Stimulated activated CD8-positive, alpha-beta memory T cell treated with anti-CD3 and anti-CD28 coated beads, Interleukin-15, amount 100 ng/mL, for 1 hour (primary cell): ENCODE measurements around the gene STXBP1.
A peak's percentile ranks its signal among the peaks of the same experiment; 100 is the strongest.

Experiments used
- DNase-seq: peaks from one replicate; pipeline ENCODE4 v3.0.0-alpha.2; 2020; ENCODE audit warnings: low read depth

STXBP1 gene

DNA sequence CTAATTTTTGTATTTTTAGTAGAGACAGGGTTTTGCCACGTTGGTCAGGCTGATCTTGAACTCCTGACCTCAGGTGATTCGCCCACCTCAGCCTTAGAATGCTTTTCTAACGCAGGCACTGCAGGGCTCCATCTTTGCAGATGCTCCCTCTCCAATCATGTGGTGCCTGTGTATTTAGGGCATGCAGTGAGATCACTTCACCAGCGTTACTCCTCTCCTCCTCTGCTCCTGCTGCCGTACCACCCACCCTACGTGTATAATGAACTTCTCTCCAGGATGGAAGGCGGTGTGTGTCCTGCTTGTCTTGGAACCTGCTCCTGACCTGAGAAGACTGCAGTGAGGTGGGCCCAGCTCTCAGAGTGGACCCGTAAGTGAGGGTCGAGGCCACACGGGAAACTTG is 81.1 kb downstream of the STXBP1 start:
- no peak for DNase-seq

DNA sequence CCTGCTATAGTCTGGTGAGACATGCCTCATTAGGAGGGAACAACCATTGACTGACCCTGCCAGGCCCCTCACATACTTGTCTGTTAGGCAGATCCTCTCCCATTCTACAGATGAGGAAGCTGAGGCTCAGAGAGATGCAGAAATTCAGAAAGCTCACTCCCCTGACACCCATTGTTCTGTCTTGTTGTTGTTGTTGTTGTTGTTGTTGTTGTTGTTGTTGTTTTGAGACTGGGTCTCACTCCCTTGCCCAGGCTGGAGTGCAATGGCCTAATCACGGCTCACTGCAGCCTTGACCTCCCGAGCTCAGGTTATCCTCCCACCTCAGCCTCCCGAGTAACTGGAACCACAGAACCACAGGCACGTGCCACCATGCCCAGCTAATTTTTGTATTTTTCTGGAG is 81.6 kb downstream of the STXBP1 start:
- no peak for DNase-seq

DNA sequence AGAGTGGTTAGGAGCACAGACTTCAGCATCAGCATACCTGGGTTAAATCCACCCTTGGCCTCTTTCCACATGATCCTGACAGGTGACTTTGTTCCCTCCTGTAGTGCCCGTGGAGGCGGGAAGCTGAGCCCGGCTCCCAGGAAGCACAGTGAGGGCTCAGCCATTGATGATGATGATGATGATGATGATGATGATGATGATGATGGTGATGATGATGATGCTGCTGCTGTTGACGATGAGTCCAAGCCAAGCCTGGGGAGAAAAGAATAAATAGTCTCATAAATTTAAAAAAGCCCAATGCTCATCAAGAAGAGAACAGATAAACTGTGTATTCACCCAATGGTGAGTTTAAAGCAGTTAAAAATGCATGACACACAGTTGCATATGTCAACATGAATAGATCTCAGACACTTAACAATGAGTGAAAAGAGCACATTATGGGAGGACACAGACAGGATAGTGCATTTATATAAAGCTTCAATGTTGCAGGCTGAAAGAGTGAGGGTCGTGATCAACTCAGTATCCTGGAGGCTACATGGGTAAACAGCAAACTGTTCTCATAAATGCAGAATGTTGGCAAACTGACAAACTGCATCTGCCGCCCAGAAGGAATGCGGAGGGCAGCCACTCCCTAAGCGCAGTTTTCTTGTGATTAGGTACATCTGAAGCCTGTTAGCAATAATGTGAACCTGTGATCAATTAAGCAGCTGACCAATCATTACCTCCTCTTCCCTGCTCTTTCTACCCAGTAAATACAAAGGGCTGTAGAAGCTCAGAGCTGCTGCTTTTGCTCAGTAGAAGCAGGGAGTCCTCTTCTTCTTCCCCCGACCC is 83.0 kb downstream of the STXBP1 start:
- DNase-seq: no peak

DNA sequence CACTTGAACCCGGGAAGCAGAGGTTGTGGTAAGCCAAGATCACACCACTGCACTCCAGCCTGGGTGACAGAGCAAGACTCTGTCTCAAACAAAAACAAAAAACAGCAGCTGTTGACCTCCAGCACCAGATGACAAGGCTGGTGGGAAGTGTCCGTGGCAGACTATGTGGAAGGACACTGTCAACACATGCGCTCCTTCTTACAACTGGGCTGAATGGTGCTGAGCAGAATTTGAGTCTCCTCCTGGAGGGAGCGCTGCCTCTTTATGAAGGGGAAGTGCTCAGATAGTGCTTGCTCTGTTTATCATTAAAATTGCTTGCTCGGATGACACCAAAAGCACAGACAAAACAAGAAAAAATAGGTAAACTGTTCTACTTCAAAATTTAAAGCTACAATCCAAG is 85.5 kb downstream of the STXBP1 start:
- DNase-seq: no peak

DNA sequence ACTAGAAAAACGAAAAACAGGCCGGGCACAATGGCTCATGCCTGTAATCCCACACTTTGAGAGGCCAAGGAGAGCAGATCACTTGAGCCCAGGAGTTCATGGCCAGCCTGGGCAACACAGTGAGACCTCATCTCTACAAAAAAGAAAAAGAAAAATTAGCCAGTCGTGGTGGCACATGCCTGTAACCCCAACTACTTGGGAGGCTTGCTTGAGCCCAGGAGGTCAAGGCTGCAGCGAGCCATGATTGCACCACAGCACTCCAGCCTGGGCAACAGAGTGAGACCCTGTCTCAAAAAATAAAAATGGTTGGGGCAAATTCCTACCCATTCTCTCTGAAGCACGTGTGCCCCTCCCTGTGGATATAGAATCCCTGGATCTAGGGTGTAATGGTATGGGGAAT is 86.3 kb downstream of the STXBP1 start:
- no peak for DNase-seq

DNA sequence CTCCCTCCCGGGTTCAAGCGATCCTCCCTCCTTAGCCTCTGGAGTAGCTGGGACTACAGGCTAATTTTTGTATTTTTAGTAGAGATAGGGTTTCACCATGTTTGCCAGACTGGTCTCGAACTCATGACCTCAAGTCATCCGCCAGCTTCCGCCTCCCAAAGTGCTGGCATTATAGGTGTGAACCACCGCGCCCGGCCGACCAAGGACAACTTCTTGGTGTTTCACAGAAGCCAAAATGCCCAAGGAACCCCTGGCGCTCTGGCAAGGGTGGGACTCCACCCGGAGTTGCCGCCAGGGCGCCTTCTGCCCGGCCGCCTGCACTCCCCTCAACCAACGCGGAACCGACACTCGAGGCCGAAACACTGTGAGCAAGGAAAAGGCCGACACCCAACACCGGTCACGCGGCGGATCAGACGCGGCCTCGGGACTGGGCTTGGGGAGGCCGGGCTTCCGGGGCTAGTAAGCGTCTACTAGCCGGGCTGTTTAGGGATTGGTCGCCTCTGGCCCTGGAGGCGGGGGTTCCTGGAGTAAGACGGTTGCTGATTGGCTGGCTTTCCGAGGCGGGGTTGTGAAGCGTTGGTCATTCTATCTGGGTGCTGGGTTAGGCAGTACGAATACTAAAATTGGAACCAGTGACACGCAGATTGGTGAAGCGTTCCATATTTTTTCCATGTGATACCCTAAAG is 87.1 kb downstream of the STXBP1 start:
- peak; percentile 78 for DNase-seq

DNA sequence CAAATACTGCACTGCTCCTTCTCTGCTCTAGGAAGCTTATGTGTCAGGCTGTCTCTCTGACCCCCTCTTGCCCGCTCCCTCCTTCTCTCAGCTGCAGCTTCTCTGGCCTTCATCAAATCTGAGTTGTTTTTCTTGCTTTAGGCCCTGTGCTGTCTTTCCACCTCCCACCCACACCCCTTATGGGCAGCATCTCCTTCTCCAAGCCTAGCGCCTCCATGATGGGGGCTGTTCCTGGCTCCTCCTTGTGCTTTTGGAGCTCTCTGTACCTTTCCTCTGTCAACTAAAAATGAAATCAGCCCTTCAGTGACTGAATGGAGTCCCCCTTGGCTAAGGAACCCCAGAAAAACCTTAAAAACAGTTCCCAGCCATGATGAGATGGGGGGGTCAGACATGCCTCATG is 88.1 kb downstream of the STXBP1 start:
- DNase-seq: no peak

DNA sequence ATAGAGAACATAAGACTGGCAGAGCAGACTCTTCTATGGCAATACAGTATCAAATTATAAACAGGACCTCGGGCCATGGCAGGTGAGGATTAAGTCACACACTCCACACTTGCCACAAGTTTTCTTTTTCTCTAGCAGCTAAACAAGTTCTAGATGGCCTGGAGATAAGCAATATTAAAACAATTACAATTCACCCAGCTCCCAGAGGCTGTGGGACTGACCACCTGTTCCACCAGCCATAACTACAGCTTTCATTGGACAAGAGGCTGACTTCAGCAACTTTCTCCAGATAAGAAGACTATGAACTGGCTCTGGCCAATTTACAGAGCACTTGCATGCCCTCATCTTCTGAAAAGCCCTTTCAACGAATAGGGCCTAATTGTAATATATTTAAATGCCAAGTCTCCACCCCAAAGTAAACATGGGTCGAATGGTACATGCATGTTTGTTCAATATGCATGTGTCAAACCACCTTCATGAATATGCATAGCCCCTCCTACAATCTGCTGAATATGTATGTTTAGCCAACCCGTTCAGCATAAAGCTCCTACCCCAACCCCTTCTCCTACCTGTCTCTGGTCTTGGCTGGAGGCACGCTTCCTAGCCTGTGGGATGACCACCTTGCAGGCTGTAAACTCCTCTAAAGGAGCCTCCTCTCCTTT is 88.6 kb downstream of the STXBP1 start:
- no peak for DNase-seq

DNA sequence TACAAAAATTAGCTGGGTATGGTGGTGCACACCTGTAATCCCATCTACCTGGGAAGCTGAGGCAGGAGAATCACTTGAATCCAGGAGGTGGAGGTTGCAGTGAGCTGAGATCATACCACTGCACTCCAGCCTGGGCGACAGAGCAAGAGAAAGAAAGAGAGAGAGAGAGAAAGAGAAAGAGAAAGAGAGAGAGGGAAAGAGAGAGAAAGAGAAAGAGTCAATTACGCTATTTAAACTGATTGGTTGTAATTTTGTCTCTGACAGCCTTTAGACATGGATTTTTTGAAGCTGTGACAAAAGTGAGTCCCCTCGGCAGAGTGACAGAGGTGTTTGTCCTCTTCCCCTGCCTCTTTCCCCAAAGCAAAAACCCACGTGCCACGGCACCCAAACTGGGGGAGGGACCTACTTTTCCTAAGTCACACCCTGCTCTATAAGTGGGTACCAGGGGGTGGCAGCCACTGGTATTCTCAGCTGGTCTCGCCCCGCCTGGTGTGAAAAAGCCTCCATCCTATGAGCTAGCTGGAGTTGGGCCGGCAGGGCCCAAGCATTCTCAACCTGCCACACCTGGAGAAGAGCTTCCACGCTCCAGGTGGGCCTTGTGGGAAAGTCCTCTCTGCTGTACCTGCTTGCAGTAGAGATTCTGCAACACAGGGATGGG is 91.3 kb downstream of the STXBP1 start:
- no peak for DNase-seq

DNA sequence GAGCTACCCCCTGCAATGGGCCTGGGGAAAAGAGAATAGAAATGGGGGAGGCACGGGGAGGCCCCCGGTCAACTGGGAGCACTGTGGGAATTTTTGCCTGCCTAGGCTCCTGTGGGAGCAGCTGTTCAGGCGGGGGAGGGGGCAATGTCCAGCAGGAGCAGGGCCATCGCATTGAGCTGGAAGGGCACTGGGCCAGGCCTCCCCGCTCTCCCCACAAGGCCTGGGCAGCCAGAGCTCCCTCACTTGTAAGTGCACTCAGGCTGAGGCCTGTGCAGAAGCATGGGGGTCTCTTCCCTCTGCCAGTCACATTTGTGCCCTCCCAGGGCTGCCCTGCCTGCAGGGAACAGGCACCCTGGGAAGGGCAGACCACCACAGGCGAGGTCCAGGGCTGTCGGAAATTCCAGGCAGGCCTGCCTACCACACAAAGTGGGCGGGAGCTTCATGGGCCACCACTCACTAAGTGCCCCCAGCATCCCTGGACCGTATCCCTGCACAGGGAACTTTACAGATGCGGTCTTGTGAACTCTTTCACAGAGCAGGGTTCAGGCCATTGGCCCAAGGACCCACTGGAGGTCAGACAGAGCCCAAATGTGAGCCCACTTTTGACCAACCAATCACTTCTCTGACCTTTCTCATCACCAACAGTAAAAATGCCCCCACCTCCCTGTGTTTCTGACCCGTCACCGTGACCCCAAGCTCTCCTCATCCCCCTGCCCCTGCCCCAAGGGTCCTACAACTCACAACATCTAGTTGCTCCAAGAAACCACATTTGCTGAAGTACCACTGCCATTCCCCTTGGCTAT is 93.7 kb downstream of the STXBP1 start:
- DNase-seq: no peak

DNA sequence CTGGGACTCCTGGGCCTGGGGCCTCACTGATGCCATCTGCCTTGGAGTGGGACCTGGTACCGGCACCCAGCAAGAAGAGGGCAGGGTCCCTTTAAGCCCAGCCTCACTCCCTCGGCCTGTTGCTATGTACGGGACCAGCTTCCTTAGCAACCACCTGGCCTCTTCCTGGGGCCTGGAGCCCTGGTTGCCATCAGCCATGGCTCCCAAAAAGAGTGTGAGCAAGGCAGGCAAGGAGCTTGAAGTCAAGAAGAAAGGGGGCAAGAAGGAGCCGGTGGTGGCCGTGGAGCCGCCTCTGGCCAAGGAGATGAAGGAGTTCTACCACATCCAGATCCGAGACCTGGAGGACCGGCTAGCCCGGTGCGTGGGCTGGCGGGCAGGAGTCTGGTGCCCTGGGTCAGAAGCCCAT is 94.8 kb downstream of the STXBP1 start, which contains the start of gene CFAP157:
CFAP157 (plus strand) TSS at position 153 of the 406 bp plus-strand sequence; CDS start at position 197, 44 bp downstream.
- DNase-seq: no peak

DNA sequence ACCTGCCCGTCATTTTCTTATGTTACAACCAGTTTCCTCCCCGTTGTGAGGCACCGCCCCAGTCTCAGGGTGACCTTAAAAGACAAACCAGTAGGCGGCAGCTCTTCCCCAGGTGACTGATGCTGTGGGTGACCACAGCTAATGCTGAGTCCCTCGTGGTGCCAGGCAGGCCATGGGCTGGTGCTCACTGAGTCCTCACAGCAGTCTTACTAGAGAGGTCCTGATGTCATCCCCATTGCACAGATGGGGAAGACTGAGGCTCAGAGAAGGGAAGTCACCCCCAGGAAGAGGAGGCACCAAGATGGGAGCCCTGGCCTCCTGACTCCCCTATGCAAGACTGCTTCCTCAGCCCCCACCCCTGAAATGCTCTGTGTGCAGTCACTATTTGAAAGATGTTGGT is 95.7 kb downstream of the STXBP1 start:
- no peak for DNase-seq

DNA sequence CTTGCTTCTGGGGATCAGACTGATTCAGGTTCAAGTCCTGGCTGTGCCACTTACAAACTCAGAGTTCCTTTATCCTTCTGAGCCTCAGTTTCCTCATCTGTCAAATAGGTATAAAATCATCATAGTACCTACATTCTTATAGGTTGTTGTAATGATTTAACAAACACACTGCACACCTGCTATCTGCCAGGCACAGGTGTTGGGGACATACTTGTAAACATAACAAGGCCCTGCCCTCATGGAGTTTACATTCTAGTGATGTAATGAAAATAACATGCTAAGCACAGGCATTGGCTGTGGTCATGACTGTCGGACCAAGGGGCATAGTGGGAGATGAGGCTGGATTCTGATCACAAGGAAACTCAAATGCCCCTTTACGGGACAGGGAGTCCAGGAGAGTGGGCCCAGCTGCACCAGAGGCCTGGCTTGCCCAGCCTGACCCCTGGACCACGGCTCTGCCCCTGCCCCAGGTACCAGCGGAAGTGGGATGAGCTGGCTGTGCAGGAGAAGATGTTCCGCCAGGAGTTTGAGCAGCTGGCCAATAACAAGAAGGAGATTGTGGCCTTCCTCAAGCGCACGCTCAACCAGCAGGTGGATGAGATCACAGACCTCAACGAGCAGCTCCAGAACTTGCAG is 97.0 kb downstream of the STXBP1 start:
- no peak for DNase-seq

DNA sequence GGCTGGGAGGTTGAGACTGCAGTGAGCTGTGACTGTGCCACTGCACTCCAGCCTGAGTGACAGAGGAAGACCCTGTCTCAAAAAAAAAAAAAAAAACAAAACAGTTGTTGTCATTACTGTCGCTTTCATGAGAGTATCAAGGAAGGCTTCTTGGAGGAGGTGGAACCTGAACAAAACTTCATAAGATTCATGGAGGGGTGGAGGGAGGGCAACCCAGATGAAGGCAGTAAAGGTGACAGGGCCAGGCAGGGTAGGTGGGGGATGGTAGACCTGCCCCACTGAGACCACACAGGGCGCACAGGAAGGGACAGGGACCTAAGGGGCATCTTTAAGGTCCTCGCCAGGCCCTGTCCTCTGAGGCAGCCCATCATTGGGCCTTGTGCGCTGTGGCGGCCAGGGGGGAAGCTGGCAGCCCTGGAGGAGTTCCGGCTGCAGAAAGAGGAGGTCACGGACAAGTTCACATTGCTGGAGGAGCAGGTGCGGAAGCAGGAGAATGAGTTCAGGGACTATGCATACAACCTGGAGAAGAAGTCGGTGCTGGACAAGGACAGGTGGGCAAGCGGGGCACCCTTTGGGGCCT is 98.2 kb downstream of the STXBP1 start:
- DNase-seq: no peak

DNA sequence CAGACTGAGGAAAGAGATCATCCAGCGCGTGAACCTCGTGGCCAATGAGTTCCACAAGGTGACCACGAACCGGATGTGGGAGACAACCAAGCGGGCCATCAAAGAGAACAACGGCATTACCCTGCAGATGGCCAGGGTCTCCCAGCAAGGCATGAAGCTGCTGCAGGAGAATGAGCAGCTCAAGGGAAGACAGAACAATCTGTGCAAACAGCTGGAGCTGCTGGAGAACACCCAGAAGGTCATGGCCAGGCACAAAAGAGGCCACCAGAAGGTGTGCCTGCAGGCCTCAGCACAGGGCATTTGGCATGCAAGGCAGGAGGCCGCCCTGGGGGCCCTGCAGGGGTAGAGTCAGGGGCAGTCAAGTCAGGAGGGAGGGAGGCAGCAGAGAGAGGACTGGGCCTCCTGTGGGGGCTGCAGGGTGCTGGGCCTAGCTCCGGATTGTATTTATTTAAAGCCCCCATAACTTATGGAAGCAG is 99.2 kb downstream of the STXBP1 start:
- DNase-seq: no peak

DNA sequence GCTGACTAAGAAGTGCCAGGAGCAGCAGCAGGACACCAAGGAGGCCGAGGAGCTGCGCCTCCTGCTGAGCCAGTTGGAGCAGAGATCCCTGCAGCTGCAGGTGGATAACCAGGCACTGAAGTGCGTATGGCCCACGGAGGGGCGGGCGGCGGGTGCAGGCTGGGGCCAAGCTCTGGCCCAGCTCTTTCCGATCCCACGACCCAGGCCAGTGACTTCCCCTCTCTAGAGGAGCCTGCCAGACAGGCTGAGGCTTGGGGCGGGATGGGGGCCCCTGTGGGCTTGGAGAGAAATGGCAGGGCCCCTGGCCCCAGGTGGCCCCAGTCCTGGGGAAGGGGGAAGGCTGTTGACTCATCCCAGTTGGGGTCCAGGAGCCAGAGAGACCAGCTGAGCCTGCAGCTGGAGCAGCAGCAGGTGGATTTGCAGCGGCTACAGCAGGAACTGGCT is 99.8 kb downstream of the STXBP1 start:
- no peak for DNase-seq

DNA sequence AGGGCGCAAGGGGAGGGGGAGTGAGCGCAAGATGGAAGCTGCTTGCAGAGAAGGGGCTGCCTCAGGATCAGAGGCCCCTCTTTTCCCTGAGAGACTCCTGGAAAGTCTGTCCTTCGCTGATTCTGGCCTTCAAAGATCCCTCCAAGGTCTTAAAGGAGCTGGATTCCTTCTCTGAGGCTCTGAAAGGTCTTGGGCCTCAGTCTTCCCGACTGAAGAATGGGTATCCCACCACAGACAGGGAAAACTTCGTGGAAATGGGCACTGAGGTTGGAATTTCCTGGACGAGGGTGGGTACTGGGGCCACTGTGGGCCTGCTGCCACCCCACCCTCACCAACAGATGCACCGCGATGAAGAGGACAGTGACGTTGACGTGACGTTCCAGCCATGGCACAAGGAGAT is 100.3 kb downstream of the STXBP1 start:
- DNase-seq: no peak

DNA sequence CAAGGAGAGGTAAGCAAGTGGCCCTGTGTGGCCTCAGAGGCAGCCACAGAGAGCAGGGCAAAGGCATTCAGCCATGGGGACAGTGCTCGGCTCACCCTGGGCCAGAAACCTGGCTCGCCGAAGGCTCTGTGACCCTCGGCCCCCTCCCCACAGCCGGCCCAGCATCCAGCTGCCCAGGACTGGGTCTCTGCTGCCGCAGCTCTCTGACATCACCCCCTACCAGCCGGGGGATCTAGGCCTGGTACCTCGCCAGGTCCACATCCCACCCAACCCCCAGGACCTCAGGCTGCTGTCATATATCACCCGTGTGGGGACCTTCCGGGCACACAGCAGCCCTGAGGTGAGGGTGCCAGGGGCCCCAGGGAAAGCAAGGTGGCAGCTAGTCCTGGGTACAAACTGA is 100.8 kb downstream of the STXBP1 start:
- no peak for DNase-seq

DNA sequence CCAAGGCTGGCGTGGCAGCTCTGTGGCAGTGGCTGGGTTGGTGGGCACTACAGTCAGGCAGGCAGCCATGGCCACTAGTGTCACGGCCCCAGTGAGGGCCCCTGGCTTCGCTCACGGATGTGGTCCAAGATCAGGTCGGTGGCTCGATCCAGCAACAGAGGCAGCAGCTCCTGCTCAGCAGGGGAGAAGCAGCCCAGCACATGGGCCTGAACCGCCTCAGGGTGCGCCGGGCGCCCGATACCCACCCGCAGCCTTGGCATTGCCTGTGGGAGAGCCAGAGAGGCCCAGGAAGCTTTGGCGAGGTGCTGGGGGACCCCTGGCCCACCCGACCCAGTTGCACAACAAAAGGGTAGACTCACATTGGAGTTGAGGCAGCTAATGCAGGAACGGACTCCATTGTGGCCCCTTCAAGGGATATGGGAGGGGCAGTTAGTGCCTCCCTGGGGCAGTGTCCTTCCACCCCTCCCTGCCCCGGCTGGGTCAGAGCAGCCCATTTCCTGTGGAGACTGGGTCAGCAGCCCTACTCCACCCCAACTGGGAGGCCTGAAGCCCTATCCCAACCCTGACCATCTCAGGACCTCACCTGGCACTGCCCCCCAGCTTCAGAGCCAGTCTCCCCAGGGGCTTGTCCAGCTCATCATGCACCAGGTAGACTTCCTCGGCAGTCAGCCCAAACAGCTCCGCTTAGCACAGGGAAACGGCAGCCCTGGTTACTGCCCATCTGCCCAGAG is 102.1 kb downstream of the STXBP1 start:
- no peak for DNase-seq

DNA sequence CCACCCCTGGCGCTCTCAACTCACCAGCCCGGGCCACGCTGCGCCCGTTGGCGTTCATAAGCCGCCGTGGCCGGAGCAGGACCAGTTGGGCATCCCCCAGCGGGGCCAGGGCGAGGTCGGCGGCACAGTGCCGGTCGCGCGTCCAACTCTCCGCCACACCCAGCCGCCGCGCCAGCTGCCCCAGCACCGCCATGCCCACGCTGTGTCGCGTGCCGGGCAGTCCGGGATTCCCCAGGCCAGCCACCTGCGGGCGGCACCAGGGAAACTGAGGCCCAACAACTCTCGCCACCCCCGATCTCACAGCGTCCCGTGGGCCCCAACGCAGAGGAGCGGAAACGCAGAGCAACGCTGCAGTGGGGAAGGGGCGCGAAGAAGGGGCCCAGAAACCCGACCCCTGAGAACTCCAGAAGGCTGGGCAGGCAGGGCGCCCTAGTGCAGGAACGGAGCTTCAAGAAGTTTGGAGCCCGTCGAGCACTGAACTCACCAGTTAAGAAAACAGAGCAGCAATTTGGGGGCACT is 102.9 kb downstream of the STXBP1 start:
- DNase-seq: no peak
